Lower leg skin (tissue), 3 donors: Measurements from ENCODE around the gene C2.

Experiments
- POLR2A ChIP-seq, 2 donors: fragments of 450-650 bp; IDR thresholded peaks; one replicate each; pipeline ENCODE4 v1.6.1; 2016 to 2017; ENCODE audit warnings: antibody characterized with exemption in 2 of 2, mild to moderate bottlenecking in 1 of 2, moderate library complexity in 1 of 2
- TF ChIP-seq, protein P1 (sequence below), 3 donors: fragments of 450-650 bp; IDR thresholded peaks; one replicate each; pipeline ENCODE4 v1.5.1; 2016; ENCODE audit warnings: antibody characterized with exemption in 3 of 3, mild to moderate bottlenecking in 3 of 3, moderate library complexity in 2 of 3

GRCh38 chr6:31945154-31945506, 17.6 kb downstream of the C2 start:
- TF ChIP-seq, protein P1, sequence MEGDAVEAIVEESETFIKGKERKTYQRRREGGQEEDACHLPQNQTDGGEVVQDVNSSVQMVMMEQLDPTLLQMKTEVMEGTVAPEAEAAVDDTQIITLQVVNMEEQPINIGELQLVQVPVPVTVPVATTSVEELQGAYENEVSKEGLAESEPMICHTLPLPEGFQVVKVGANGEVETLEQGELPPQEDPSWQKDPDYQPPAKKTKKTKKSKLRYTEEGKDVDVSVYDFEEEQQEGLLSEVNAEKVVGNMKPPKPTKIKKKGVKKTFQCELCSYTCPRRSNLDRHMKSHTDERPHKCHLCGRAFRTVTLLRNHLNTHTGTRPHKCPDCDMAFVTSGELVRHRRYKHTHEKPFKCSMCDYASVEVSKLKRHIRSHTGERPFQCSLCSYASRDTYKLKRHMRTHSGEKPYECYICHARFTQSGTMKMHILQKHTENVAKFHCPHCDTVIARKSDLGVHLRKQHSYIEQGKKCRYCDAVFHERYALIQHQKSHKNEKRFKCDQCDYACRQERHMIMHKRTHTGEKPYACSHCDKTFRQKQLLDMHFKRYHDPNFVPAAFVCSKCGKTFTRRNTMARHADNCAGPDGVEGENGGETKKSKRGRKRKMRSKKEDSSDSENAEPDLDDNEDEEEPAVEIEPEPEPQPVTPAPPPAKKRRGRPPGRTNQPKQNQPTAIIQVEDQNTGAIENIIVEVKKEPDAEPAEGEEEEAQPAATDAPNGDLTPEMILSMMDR (IDR thresholded peaks at IDR 0.05), result no peak
- no peak for TF ChIP-seq POLR2A (IDR thresholded peaks at IDR 0.05)
